ENCODE data around the gene ZNF791.
"Not testable (repeated sequence)": the region's sequence is repeated elsewhere in the genome, so short reads cannot be mapped to it uniquely, and the experiment has no call there.

ZNF791 gene

GRCh38 chr19:12610540-12611360 lies at the start of gene ZNF791, which contains the start of gene ZNF490:
Gene ZNF791, plus strand, starts transcription at chr19:12610920. Its CDS starts 160 bp downstream, at chr19:12611080.
Gene ZNF490, minus strand, starts transcription at chr19:12610813. Its CDS starts 133 bp downstream, at chr19:12610680.
- DNase-seq (ENCODE audit: low read depth), result peak; percentile 93

DNA sequence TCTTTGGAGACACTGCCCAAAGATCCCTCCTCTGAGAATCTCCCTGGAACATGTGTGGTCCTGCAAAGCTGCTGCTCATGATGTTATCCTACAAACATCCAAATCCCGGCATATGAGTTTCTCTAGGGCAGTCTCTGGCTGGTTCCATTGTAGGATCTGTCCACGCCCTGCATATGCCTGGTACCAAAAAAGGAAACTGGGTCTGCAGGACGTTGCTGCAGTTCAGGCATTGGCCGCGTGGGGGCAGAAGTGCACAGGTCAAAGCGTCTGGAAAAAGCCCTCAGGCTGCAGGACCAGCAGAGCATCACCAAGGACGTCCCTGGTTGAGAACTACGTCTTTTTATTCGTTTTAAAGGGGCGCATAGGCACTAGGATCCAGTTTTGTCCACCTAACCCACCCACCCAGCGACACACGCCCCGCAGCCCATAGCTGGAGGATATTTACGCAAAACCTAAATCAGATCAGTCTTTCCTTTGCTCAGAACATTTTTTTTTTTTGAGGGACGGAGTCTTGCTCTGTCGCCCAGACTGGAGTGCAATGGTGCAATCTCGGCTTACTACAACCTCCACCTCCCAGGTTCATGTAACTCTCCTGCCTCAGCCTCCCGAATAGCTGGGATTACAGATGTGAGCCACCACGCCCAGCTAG lies 46.6 kb upstream of the ZNF791 start:
- DNase-seq (ENCODE audit: low read depth), result peak; percentile 80

GRCh38 chr19:12566380-12566779 lies 44.3 kb upstream of the ZNF791 start:
- DNase-seq (ENCODE audit: low read depth), result not testable (repeated sequence)

DNA sequence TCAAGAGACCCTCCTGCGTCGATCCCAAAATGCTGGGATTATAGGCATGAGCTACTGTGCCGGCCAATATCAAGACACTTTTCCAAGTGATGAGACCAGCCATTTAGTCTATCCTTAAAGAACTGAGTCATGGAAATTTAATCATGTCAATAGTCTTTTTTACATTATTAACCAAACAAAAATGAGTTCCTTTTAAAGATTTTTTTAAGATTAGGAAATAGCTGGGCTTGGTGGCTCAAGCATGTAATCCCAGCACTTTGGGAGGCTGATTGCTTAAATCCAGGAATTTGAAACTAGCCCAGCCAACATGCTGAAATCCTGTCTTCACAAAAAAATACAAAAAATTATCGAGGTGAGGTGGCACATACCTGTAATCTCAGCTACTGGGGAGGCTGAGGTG lies 42.8 kb upstream of the ZNF791 start:
- DNase-seq (ENCODE audit: low read depth), result no peak

GRCh38 chr19:12574036-12574435 lies 36.7 kb upstream of the ZNF791 start:
- DNase-seq (ENCODE audit: low read depth), result no peak

DNA sequence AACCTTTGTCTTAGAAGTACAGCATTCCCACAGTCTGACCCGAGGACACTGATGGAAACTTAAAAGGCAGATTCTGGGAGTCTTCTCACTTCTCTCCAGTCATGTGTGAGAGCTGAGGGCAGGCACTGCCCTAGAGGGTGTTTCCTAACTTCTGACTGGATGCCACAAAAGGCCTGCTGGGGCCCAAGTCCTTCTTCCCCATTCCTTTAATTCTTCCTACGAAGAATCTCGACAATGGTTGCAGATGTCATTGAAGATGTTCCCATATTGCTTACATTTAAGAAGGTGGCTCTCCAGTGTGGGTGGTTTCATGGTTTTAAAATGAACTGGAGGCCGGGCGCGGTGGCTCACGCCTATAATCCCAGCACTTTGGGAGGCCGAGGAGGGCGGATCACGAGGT lies 32.1 kb upstream of the ZNF791 start:
- DNase-seq (ENCODE audit: low read depth), result no peak

GRCh38 chr19:12580180-12580694 lies 30.5 kb upstream of the ZNF791 start:
- DNase-seq (ENCODE audit: low read depth), result no peak

- DNase-seq (ENCODE audit: low read depth), result no peak
Measured at GRCh38 chr19:12581100-12581499, 29.6 kb upstream of the ZNF791 start.

DNA sequence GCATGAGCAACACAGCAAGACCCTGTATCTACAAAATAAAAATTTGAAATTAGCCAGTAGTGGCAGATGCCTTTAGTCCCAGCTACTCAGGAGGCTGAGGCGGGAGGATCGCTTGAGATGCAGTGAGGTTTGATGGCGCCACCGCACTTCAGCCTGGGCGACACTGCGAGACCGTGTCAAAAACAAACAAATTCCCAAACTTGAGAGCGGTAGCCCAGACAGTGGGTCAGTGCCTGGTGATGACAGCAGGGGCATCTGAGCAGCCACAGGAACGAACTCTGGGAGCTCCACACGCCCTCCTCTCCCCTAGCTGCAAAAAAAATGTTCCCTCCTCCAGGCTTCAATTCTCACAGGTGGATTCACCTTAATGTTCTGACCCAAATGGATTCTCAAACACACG lies 14.2 kb upstream of the ZNF791 start:
- no peak for DNase-seq (ENCODE audit: low read depth)

DNA sequence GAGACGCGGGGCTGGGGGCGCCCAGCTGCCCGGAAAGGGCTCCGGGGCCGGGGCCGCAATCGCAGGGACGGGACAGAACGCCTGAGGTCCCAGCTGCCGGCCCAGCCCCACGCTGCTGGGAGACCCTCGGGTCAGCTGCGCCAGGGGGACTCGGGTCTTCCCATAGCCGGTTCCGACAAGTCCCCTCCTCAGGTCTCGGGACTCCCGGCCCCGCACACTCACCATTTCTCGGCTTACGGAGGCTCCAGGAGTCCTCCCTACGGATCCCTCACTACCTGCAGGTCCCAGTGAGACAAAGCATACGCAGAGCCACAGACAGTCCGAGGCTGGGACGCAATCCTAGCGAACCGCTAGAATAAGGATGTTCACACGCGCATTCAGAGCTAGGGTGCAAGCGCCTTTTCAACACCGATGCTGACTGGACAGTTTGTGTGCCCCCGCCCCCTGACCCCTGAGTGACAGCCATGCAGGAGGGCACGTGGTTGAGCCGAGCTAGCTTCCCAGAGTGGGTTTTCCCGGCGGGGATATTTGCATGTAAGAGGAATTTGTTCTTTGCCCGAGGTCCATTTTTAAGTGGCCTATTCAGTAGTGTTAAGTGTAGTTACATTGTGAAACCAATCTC lies 13.7 kb upstream of the ZNF791 start:
- DNase-seq (ENCODE audit: low read depth), result no peak

DNA sequence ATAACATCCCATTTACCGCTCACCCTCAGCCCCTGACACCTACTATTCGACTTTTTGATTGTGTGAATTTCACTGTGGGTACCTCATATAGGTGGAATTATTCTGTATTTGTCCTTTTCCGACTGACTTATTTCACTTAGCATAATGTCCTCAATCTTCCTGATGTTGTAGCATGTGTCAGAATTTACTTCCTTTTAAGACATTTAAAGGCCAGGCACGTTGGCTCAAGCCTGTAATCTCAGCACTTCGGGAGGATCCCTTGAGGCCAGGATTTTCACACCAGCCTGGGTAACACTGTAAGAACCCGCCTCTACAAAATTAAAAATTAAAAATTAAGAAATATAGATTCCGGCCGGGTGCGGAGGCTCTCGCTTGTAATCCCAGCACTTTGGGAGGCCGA lies 13.1 kb upstream of the ZNF791 start:
- DNase-seq (ENCODE audit: low read depth), result no peak

GRCh38 chr19:12603714-12604113 lies 7.0 kb upstream of the ZNF791 start:
- DNase-seq (ENCODE audit: low read depth), result no peak

GRCh38 chr19:12606796-12607195 lies 3.9 kb upstream of the ZNF791 start:
- no peak for DNase-seq (ENCODE audit: low read depth)

DNA sequence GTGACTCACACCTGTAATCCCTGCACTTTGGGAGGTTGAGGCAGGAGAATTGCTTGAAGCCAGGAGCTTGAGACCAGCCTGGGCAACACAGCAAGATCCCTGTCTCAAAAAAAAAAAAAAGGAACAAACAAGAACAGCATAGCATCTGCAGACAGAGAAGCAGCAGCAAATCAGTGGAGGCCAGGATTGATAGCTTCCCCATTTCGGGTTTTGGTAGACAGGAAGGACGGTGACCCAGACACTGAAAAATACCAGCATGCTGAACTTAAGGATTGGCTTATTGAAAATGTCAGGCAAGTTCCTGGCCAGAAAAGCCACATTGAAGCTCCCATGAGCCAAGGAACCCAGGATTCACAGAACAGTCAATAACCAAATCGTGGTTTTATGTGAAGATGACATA lies 3.1 kb upstream of the ZNF791 start:
- no peak for DNase-seq (ENCODE audit: low read depth)

- DNase-seq (ENCODE audit: low read depth), result no peak
Measured at GRCh38 chr19:12611361-12611699, 610 bp downstream of the ZNF791 start.

- no peak for DNase-seq (ENCODE audit: low read depth)
Measured at GRCh38 chr19:12617646-12618045, 6.9 kb downstream of the ZNF791 start.

GRCh38 chr19:12621253-12622024 lies 10.7 kb downstream of the ZNF791 start:
- not testable (repeated sequence) for DNase-seq (ENCODE audit: low read depth)

DNA sequence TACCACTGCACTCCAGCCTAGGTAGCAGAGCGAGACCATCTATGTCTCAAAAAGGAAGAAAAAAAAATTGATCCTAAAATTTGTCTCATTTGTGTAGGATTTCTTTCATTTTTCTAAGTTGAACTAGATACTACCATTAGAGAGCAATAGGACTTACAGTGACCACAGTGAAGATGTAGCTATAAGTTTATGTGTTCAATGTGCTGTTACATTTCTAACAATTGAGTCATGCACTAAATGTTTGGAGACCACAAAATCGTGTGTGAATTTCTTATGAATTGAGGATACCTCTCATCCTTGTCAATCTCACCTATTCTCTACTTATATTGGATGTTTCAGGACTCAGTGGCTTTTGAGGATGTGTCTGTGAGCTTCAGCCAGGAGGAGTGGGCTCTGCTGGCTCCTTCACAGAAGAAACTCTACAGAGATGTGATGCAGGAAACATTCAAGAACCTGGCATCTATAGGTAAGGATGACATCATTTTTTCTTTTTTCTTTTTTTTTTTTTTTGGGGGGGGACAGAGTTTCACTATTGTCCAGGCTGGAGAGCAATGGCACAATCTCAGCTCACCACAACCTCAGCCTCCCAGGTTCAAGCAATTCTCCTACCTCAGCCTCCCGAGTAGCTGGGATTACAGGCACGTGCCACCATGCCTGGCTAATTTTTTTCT lies 12.8 kb downstream of the ZNF791 start:
- no peak for DNase-seq (ENCODE audit: low read depth)

- DNase-seq (ENCODE audit: low read depth), result no peak
Measured at GRCh38 chr19:12626958-12627357, 16.2 kb downstream of the ZNF791 start.

- DNase-seq (ENCODE audit: low read depth), result no peak
Measured at GRCh38 chr19:12628040-12629022, 17.6 kb downstream of the ZNF791 start.
